Mesothelial cell of epicardium (in vitro differentiated cells): Measurements from ENCODE around the gene FAXC. TPM values are rescaled to one million over a fixed set of nuclear protein-coding genes. Genes with fewer than 3 reads are reported as not detected.
"Not testable (repeated sequence)": the region's sequence is repeated elsewhere in the genome, so short reads cannot be mapped to it uniquely, and the experiment has no call there.

ENCODE experiments used
- DNase-seq, 2 experiments: peaks; one replicate each; pipeline ENCODE4 v3.0.0; 2021; ENCODE audit warnings: low spot score in 2 of 2; ENCODE audit not compliant: unreplicated experiment in 2 of 2
- H3K27ac Mint-ChIP-seq: 2 replicates; pipeline ENCODE4 v1.8.0; 2021; ENCODE audit warnings: mixed read lengths
- H3K27me3 Mint-ChIP-seq: 2 replicates; pipeline ENCODE4 v1.8.0; 2021; ENCODE audit warnings: low read depth, mixed read lengths
- H3K36me3 Mint-ChIP-seq: 2 replicates; pipeline ENCODE4 v1.8.0; 2021; ENCODE audit warnings: mixed read lengths
- H3K4me1 Mint-ChIP-seq: 2 replicates; pipeline ENCODE4 v1.8.0; 2021; ENCODE audit warnings: mixed read lengths
- H3K4me3 Mint-ChIP-seq: 2 replicates; pipeline ENCODE4 v1.8.0; 2021; ENCODE audit warnings: mild to moderate bottlenecking, moderate library complexity, mixed read lengths
- H3K9me3 Mint-ChIP-seq: 2 replicates; pipeline ENCODE4 v1.8.0; 2021; ENCODE audit warnings: mixed read lengths
- CTCF ChIP-seq: fragments of 200-600 bp; sonication (generic); IDR thresholded peaks from one replicate; pipeline ENCODE4 v1.5.0; 2021; ENCODE audit warnings: antibody characterized with exemption; ENCODE audit not compliant: unreplicated experiment
- total RNA-seq: library from RNA; stranded (reverse); gene quantifications from 3 replicates; pipeline ENCODE4 v1.2.1, GENCODE V29; 2021

The FAXC gene
- total RNA-seq, 1 donor from 2014 or later = 11.0 TPM

GRCh38 chr6:99341862-99342455 is 7.5 kb downstream of the FAXC start:
- no peak for TF ChIP-seq CTCF
- H3K4me1 Mint-ChIP-seq = peaks cover 12% of the 10 kb centered on the region
- no peak overlapping the region for H3K4me3 Mint-ChIP-seq
- no peak for DNase-seq
- no peaks in the 10 kb centered on the region for H3K27me3 Mint-ChIP-seq
- no peak overlapping the region for H3K27ac Mint-ChIP-seq
- peaks cover 1% of the 10 kb centered on the region for H3K36me3 Mint-ChIP-seq
- no peaks in the 10 kb centered on the region for H3K9me3 Mint-ChIP-seq

GRCh38 chr6:99338188-99338587 is 11.3 kb downstream of the FAXC start:
- no peak for DNase-seq
- no peak for TF ChIP-seq CTCF
- Mint-ChIP-seq H3K36me3 (peaks cover 1% of the 10 kb centered on the region), H3K4me1 (peaks cover 8% of the 10 kb centered on the region), H3K9me3 (no peaks in the 10 kb centered on the region), H3K27me3 (no peaks in the 10 kb centered on the region), H3K27ac (no peak overlapping the region), H3K4me3 (no peak overlapping the region)

GRCh38 chr6:99335298-99335697 is 14.2 kb downstream of the FAXC start:
- H3K9me3 Mint-ChIP-seq, H3K36me3 Mint-ChIP-seq, H3K4me3 Mint-ChIP-seq, H3K4me1 Mint-ChIP-seq, H3K27ac Mint-ChIP-seq, H3K27me3 Mint-ChIP-seq, DNase-seq: not testable (repeated sequence)

GRCh38 chr6:99334526-99335127 is 14.8 kb downstream of the FAXC start:
- H3K4me1 Mint-ChIP-seq = peaks cover 8% of the 10 kb centered on the region
- no peak overlapping the region for H3K4me3 Mint-ChIP-seq
- H3K9me3 Mint-ChIP-seq = no peaks in the 10 kb centered on the region
- no peak overlapping the region for H3K27ac Mint-ChIP-seq
- TF ChIP-seq CTCF = no peak
- H3K27me3 Mint-ChIP-seq = no peaks in the 10 kb centered on the region
- no peaks in the 10 kb centered on the region for H3K36me3 Mint-ChIP-seq
- no peak for DNase-seq

GRCh38 chr6:99333068-99333467 is 16.4 kb downstream of the FAXC start:
- Mint-ChIP-seq H3K27ac (no peak overlapping the region), H3K9me3 (no peaks in the 10 kb centered on the region), H3K4me1 (peaks cover 7% of the 10 kb centered on the region), H3K4me3 (no peak overlapping the region), H3K36me3 (no peaks in the 10 kb centered on the region), H3K27me3 (no peaks in the 10 kb centered on the region)
- TF ChIP-seq CTCF = no peak
- no peak for DNase-seq

- H3K9me3 Mint-ChIP-seq = no peaks in the 10 kb centered on the region
- H3K36me3 Mint-ChIP-seq = no peaks in the 10 kb centered on the region
- H3K4me3 Mint-ChIP-seq = no peak overlapping the region
- H3K27me3 Mint-ChIP-seq = no peaks in the 10 kb centered on the region
- DNase-seq = no peak
- TF ChIP-seq CTCF = no peak
- no peak overlapping the region for H3K27ac Mint-ChIP-seq
- H3K4me1 Mint-ChIP-seq = no peaks in the 10 kb centered on the region
Observed at GRCh38 chr6:99331531-99331930, 17.9 kb downstream of the FAXC start.
